ENCODE measurements around the gene ECHDC1. TPM values are rescaled to one million over a fixed set of nuclear protein-coding genes. Genes with fewer than 3 reads are reported as not detected.
"Not testable (repeated sequence)": the region's sequence is repeated elsewhere in the genome, so short reads cannot be mapped to it uniquely, and the experiment has no call there.

The ECHDC1 gene
- total and polyA plus RNA-seq, 3 donors from 2014 or later = 30.9 to 37.6 (median 34.9) TPM

GRCh38 chr6:127385668-127386430, 42.4 kb upstream of the ECHDC1 start:
- no peak for DNase-seq
- H3K36me3 ChIP-seq (ENCODE audit: low read depth, missing control alignments) = no peaks in the 10 kb centered on the region
- intact Hi-C loops (cut with DNase I; ENCODE audit: low total_unique reads) = no loop called here
- H3K27me3 ChIP-seq = no peaks in the 10 kb centered on the region
- 61% methylated on average over 3 of the region's 3 CpGs for WGBS, 2 donors
- no peaks in the 10 kb centered on the region for H3K9me3 ChIP-seq
- no peaks in the 10 kb centered on the region for H3K4me1 ChIP-seq
- TF ChIP-seq POLR2A (IDR thresholded peaks at IDR 0.05) (no peak), CTCF (IDR thresholded peaks at IDR 0.05) (no peak)
- no peak overlapping the region for H3K4me3 ChIP-seq
- no peak overlapping the region for H3K27ac ChIP-seq

DNA sequence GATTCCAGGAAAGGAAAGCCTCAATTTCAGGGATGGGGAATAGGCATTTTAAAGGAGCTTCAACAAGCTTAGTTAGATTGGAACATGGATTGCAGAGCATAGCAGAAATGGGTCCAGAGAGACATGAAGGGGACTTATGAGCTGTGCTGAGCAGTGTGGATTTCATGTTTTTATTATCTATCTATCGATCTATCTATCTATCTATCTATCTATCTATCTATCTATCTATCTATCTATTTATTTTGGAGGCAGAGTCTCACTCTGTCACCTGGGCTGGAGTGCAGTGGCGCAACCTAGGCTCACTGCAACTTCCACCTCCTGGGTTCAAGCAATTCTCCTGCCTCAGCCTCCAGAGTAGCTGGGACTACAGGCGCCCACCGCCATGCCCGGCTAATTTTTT, 41.4 kb upstream of the ECHDC1 start:
- H3K4me3 ChIP-seq; H3K27me3 ChIP-seq; H3K36me3 ChIP-seq (ENCODE audit: low read depth, missing control alignments); DNase-seq; H3K27ac ChIP-seq; H3K9me3 ChIP-seq; H3K4me1 ChIP-seq; intact Hi-C loops (cut with DNase I; ENCODE audit: low total_unique reads): not testable (repeated sequence)
- WGBS, 2 donors = 86 to 91% methylated on average over 5 of the region's 5 CpGs

- Histone ChIP-seq H3K4me3 (no peak overlapping the region), H3K9me3 (no peaks in the 10 kb centered on the region), H3K4me1 (no peaks in the 10 kb centered on the region), H3K36me3 (ENCODE audit: low read depth, missing control alignments) (no peaks in the 10 kb centered on the region), H3K27ac (no peak overlapping the region), H3K27me3 (no peaks in the 10 kb centered on the region)
- TF ChIP-seq POLR2A (IDR thresholded peaks at IDR 0.05) (no peak), CTCF (IDR thresholded peaks at IDR 0.05) (no peak)
- intact Hi-C loops (cut with DNase I; ENCODE audit: low total_unique reads) = no loop called here
- DNase-seq = no peak
- 52 to 69% methylated on average over 1 of the region's 1 CpG for WGBS, 2 donors
Observed at GRCh38 chr6:127383988-127384387, 40.6 kb upstream of the ECHDC1 start.

- Histone ChIP-seq H3K9me3 (no peaks in the 10 kb centered on the region), H3K4me3 (no peak overlapping the region), H3K4me1 (no peaks in the 10 kb centered on the region), H3K27ac (no peak overlapping the region), H3K36me3 (ENCODE audit: low read depth, missing control alignments) (no peaks in the 10 kb centered on the region), H3K27me3 (no peaks in the 10 kb centered on the region)
- 90 to 92% methylated on average over 3 of the region's 3 CpGs for WGBS, 2 donors
- TF ChIP-seq POLR2A (IDR thresholded peaks at IDR 0.05) = no peak
- no peak for DNase-seq
- intact Hi-C loops (cut with DNase I; ENCODE audit: low total_unique reads) = no loop called here
Observed at GRCh38 chr6:127382413-127382812, 39.0 kb upstream of the ECHDC1 start.

DNA sequence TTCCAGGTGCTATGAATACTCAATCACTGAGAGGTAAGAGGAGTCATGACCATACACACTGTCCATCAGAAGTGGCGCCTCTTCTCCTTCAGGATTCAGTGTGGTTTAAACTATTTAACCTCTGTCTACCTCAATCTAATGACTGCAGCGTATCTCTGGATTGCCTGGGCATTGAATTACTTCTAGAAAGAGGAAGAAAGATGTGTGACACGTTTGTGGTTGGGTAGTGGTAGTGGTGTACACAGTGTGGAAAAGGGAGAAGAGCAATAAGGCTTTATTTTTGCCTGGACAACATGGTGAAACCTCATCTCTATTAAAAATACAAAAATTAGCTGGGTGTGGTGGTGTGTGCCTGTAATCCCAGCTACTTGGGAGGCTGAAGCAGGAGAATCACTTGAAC, 38.0 kb upstream of the ECHDC1 start:
- no peaks in the 10 kb centered on the region for H3K36me3 ChIP-seq (ENCODE audit: low read depth, missing control alignments)
- no peaks in the 10 kb centered on the region for H3K27me3 ChIP-seq
- intact Hi-C loops (cut with DNase I; ENCODE audit: low total_unique reads) = no loop called here

More for the DNA sequence above, 38.0 kb upstream of the ECHDC1 start:
- Histone ChIP-seq H3K27ac (no peak overlapping the region), H3K4me3 (no peak overlapping the region), H3K9me3 (no peaks in the 10 kb centered on the region), H3K4me1 (no peaks in the 10 kb centered on the region)
- WGBS, 2 donors = 71 to 72% methylated on average over 3 of the region's 3 CpGs
- no peak for DNase-seq
- TF ChIP-seq POLR2A (IDR thresholded peaks at IDR 0.05) = no peak
- no peak for TF ChIP-seq CTCF (IDR thresholded peaks at IDR 0.05)
